ENCODE results near the gene HSH2D. TPM values are rescaled to one million over a fixed set of nuclear protein-coding genes. Genes with fewer than 3 reads are reported as not detected.

HSH2D gene
- total RNA-seq, 1 donor from 2014 or later: 0.46 TPM

GRCh38 chr19:16154557-16154956 is 11.1 kb downstream of the HSH2D start:
- Histone ChIP-seq H3K36me3 (ENCODE audit: control insufficient read depth, insufficient read depth, low read length) (no peaks in the 10 kb centered on the region), H3K27me3 (ENCODE audit: control insufficient read depth, insufficient read depth, low read length) (no peaks in the 10 kb centered on the region), H3K4me3 (ENCODE audit: low read depth, low read length) (no peak overlapping the region)
- TF ChIP-seq, protein P1, sequence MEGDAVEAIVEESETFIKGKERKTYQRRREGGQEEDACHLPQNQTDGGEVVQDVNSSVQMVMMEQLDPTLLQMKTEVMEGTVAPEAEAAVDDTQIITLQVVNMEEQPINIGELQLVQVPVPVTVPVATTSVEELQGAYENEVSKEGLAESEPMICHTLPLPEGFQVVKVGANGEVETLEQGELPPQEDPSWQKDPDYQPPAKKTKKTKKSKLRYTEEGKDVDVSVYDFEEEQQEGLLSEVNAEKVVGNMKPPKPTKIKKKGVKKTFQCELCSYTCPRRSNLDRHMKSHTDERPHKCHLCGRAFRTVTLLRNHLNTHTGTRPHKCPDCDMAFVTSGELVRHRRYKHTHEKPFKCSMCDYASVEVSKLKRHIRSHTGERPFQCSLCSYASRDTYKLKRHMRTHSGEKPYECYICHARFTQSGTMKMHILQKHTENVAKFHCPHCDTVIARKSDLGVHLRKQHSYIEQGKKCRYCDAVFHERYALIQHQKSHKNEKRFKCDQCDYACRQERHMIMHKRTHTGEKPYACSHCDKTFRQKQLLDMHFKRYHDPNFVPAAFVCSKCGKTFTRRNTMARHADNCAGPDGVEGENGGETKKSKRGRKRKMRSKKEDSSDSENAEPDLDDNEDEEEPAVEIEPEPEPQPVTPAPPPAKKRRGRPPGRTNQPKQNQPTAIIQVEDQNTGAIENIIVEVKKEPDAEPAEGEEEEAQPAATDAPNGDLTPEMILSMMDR (IDR thresholded peaks at IDR 0.05; ENCODE audit: insufficient read depth, low read length, poor library complexity, severe bottlenecking): no peak
- DNase-seq (ENCODE audit: low read depth): no peak

GRCh38 chr19:16155128-16155527 is 11.6 kb downstream of the HSH2D start:
- no peak overlapping the region for H3K4me3 ChIP-seq (ENCODE audit: low read depth, low read length)

GRCh38 chr19:16156904-16157303 is 13.4 kb downstream of the HSH2D start:
- TF ChIP-seq, protein P1 (IDR thresholded peaks at IDR 0.05; ENCODE audit: insufficient read depth, low read length, poor library complexity, severe bottlenecking): no peak
- Histone ChIP-seq H3K36me3 (ENCODE audit: control insufficient read depth, insufficient read depth, low read length) (no peaks in the 10 kb centered on the region), H3K4me3 (ENCODE audit: low read depth, low read length) (no peak overlapping the region), H3K27me3 (ENCODE audit: control insufficient read depth, insufficient read depth, low read length) (no peaks in the 10 kb centered on the region)
- DNase-seq (ENCODE audit: low read depth): no peak

More at GRCh38 chr19:16155128-16155527, 11.6 kb downstream of the HSH2D start:
- H3K27me3 ChIP-seq (ENCODE audit: control insufficient read depth, insufficient read depth, low read length): no peaks in the 10 kb centered on the region
- TF ChIP-seq, protein P1 (IDR thresholded peaks at IDR 0.05; ENCODE audit: insufficient read depth, low read length, poor library complexity, severe bottlenecking): no peak
- DNase-seq (ENCODE audit: low read depth): no peak
- H3K36me3 ChIP-seq (ENCODE audit: control insufficient read depth, insufficient read depth, low read length): no peaks in the 10 kb centered on the region

DNA sequence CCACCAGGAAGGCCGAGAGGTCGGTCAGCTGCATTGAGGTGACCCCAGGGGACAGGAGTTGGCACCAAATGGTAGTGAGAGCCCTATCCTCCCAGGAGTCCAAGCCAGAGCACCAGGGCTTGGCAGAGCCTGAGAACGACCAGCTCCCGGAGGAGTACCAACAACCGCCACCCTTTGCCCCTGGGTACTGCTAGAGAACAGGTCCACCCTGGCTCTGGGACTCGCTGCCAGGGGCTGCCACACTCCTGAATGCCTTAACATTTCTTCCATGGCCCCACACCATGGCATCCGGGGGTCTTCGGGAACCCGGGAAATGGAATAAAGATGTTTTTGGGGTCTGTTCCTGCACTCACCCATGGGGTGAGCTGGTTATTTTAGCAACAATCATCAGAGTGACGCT is 14.1 kb downstream of the HSH2D start:
- no peaks in the 10 kb centered on the region for H3K27me3 ChIP-seq (ENCODE audit: control insufficient read depth, insufficient read depth, low read length)
- no peak overlapping the region for H3K4me3 ChIP-seq (ENCODE audit: low read depth, low read length)
- no peaks in the 10 kb centered on the region for H3K36me3 ChIP-seq (ENCODE audit: control insufficient read depth, insufficient read depth, low read length)
- TF ChIP-seq, protein P1 (IDR thresholded peaks at IDR 0.05; ENCODE audit: insufficient read depth, low read length, poor library complexity, severe bottlenecking): no peak
- no peak for DNase-seq (ENCODE audit: low read depth)

GRCh38 chr19:16159655-16160054 is 16.2 kb downstream of the HSH2D start:
- DNase-seq (ENCODE audit: low read depth): no peak
- Histone ChIP-seq H3K4me3 (ENCODE audit: low read depth, low read length) (no peak overlapping the region), H3K36me3 (ENCODE audit: control insufficient read depth, insufficient read depth, low read length) (no peaks in the 10 kb centered on the region), H3K27me3 (ENCODE audit: control insufficient read depth, insufficient read depth, low read length) (no peaks in the 10 kb centered on the region)
- TF ChIP-seq, protein P1 (IDR thresholded peaks at IDR 0.05; ENCODE audit: insufficient read depth, low read length, poor library complexity, severe bottlenecking): no peak

- DNase-seq (ENCODE audit: low read depth): no peak
- Histone ChIP-seq H3K27me3 (ENCODE audit: control insufficient read depth, insufficient read depth, low read length) (no peaks in the 10 kb centered on the region), H3K36me3 (ENCODE audit: control insufficient read depth, insufficient read depth, low read length) (no peaks in the 10 kb centered on the region), H3K4me3 (ENCODE audit: low read depth, low read length) (no peak overlapping the region)
- TF ChIP-seq, protein P1 (IDR thresholded peaks at IDR 0.05; ENCODE audit: insufficient read depth, low read length, poor library complexity, severe bottlenecking): no peak
Measured at GRCh38 chr19:16160445-16160942, 17.0 kb downstream of the HSH2D start.

Measured in kidney epithelial cell (primary cell).